ENCODE results near the gene NFAT5. TPM values are rescaled to one million over a fixed set of nuclear protein-coding genes. Genes with fewer than 3 reads are reported as not detected.

The NFAT5 gene
- total and polyA plus RNA-seq, 9 of the 15 experiments (the other 6 are each of a cell fraction or from before 2014, with no cell fraction given): 0.78 to 20.5 (median 12.4) TPM

- peak; percentile 83 to 93 for TF ChIP-seq MNT (conservative IDR thresholded peaks at IDR 0.05)
- no peak for TF ChIP-seq ZNF561 (CRISPR knock-in tag; conservative IDR thresholded peaks at IDR 0.05)
- TF ChIP-seq STAT5A (IDR thresholded peaks at IDR 0.05; ENCODE audit: borderline replicate concordance, low read length): no peak
- peak; percentile 89 for TF ChIP-seq POLR2B (IDR thresholded peaks at IDR 0.05; ENCODE audit: low read depth, partially characterized antibody)
Measured at GRCh38 chr16:69726313-69727060, 160.7 kb downstream of the NFAT5 start, which contains the start of gene NQO1 (continued).

GRCh38 chr16:69727916-69728270 lies 162.1 kb downstream of the NFAT5 start:
- Histone ChIP-seq H3K9me3 (replicated peaks; ENCODE audit: control insufficient read depth, insufficient read depth, low read depth, low read length) (no peaks in the 10 kb centered on the region), H3K9ac (ENCODE audit: insufficient read depth in 1 of 2, low read depth in 2 of 2, low read length in 2 of 2) (peak overlapping the region; percentile 89 to 92), H3K36me3 (ENCODE audit: control insufficient read depth, insufficient read depth, low read length) (no peaks in the 10 kb centered on the region), H3K27me3 (ENCODE audit: control insufficient read depth in 2 of 2, insufficient read depth in 2 of 2, low read length in 2 of 2) (no peaks in the 10 kb centered on the region), H3K4me1 (replicated peaks in 1 of 2; ENCODE audit: control insufficient read depth in 2 of 2, insufficient read depth in 2 of 2, low read length in 2 of 2) (peaks cover 21 to 32% of the 10 kb centered on the region in 2 experiments; a peak in 4 of 5 replicates), H4K20me1 (replicated peaks; ENCODE audit: control insufficient read depth, insufficient read depth, low read length) (no peaks in the 10 kb centered on the region), H3K9me1 (ENCODE audit: control insufficient read depth, insufficient read depth, low read length) (no peaks in the 10 kb centered on the region), H3K4me3 (peak overlapping the region; percentile 52), H2AFZ (ENCODE audit: low read depth, low read length) (peak overlapping the region; percentile 96), H3K27ac (ENCODE audit: extremely low read depth, low read depth, low read length) (peak overlapping the region; percentile 97), H3K4me2 (ENCODE audit: insufficient read depth, low read length) (peak overlapping the region; percentile 99), H3K79me2 (ENCODE audit: control insufficient read depth, insufficient read depth, low read length) (peaks cover 47% of the 10 kb centered on the region)
- ChIA-PET CTCF (ENCODE audit: low intra/inter-chr PET ratio) (interaction anchor here (0.6 kb wide), 1 partner anchor 46 kb away, joined by 3 read pairs; no protein-coding TSS in a partner anchor), POLR2A (interaction anchor here (1.3 to 8.6 kb wide), 6 partner anchors 9 to 26 kb away, joined by 3 to 66 read pairs (median 15); partner anchors contain the start of gene NOB1)
- in situ Hi-C loops (cut with MboI) (no loop called here), intact Hi-C loops (cut with micrococcal nuclease) (loop anchor here (1.0 kb wide), 1 partner anchor 26 kb away; the partner anchor contains the start of gene NOB1)
- DNase-seq (ENCODE audit: extremely low read depth in 1 of 4, low spot score in 3 of 4) (peak in 1 of 4 experiments; percentile 67), FAIRE-seq (peak; percentile 76), ATAC-seq (no peak)
- BruUV-seq (replicated peaks): no TSS peak
- WGBS (ENCODE audit: insufficient coverage, low coverage, missing lambda C conversion rate): 32% methylated on average over 5 of the region's 5 CpGs
- TF ChIP-seq ZNF316 (IDR thresholded peaks at IDR 0.05) (no peak), CHD1 (IDR thresholded peaks at IDR 0.05; ENCODE audit: low read length) (peak; percentile 4), TAL1 (IDR thresholded peaks at IDR 0.05) (no peak), MECOM (CRISPR knock-in tag; IDR thresholded peaks at IDR 0.05) (0 out of 2 replicates have a peak, but pooled peaks have one; percentile 55), RB1 (IDR thresholded peaks at IDR 0.05; ENCODE audit: low read depth) (no peak), ZNF184 (CRISPR knock-in tag; IDR thresholded peaks at IDR 0.05) (no peak), L3MBTL2 (IDR thresholded peaks at IDR 0.05) (peak; percentile 30; the same call in 1 of the 2 replicates), ZNF3 (CRISPR knock-in tag; IDR thresholded peaks at IDR 0.05) (no peak), GABPA (tag; conservative IDR thresholded peaks at IDR 0.05; ENCODE audit: low read depth) (no peak), MYC (IDR thresholded peaks at IDR 0.05; ENCODE audit: low read depth, low read length) (peak; percentile 45), MYC (CRISPR knock-in tag; IDR thresholded peaks at IDR 0.05; ENCODE audit: borderline replicate concordance, low read depth) (no peak), FOSL1 (tag; conservative IDR thresholded peaks at IDR 0.05) (0 out of 2 replicates have a peak, but pooled peaks have one; percentile 11), E2F6 (IDR thresholded peaks at IDR 0.05; ENCODE audit: borderline replicate concordance in 1 of 2, extremely low read depth in 1 of 2, insufficient read depth in 1 of 2, insufficient read length in 1 of 2, low read depth in 1 of 2, low read length in 1 of 2, poor library complexity in 1 of 2, severe bottlenecking in 1 of 2) (peak; percentile 6 to 12), TAF7 (tag; IDR thresholded peaks at IDR 0.05) (no peak)

All from K562 (cell line).